ENCODE measurements around the gene TBX21.

DNA sequence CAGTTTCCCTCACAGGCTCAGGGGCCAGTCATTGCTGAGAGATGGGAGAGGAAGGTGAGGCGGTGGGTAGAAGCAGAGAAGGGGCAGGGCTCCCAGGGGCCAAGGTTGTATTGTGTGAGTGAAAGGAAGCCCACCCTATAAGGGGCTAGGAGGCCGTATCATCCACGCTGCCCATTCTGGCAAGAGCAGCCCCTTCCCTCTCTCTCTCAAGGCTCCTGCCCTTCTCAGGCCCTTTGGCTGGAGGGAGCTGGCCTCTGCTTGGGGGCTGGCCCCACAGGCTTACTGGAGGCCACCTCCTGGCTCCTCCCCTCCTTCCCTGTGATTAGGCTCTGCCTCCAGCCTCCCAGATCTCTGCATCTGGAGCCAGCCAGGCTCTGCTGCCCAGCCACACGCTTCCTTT, 31.4 kb upstream of the TBX21 start:
- TF ChIP-seq, protein P1, sequence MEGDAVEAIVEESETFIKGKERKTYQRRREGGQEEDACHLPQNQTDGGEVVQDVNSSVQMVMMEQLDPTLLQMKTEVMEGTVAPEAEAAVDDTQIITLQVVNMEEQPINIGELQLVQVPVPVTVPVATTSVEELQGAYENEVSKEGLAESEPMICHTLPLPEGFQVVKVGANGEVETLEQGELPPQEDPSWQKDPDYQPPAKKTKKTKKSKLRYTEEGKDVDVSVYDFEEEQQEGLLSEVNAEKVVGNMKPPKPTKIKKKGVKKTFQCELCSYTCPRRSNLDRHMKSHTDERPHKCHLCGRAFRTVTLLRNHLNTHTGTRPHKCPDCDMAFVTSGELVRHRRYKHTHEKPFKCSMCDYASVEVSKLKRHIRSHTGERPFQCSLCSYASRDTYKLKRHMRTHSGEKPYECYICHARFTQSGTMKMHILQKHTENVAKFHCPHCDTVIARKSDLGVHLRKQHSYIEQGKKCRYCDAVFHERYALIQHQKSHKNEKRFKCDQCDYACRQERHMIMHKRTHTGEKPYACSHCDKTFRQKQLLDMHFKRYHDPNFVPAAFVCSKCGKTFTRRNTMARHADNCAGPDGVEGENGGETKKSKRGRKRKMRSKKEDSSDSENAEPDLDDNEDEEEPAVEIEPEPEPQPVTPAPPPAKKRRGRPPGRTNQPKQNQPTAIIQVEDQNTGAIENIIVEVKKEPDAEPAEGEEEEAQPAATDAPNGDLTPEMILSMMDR (IDR thresholded peaks at IDR 0.05) = no peak
- TF ChIP-seq, protein P2, sequence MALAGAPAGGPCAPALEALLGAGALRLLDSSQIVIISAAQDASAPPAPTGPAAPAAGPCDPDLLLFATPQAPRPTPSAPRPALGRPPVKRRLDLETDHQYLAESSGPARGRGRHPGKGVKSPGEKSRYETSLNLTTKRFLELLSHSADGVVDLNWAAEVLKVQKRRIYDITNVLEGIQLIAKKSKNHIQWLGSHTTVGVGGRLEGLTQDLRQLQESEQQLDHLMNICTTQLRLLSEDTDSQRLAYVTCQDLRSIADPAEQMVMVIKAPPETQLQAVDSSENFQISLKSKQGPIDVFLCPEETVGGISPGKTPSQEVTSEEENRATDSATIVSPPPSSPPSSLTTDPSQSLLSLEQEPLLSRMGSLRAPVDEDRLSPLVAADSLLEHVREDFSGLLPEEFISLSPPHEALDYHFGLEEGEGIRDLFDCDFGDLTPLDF (CRISPR knock-in tag; IDR thresholded peaks at IDR 0.05) = no peak
- TF ChIP-seq TCF7 (CRISPR knock-in tag; IDR thresholded peaks at IDR 0.05; ENCODE audit: low read depth) (no peak), NR3C1 (CRISPR knock-in tag; conservative IDR thresholded peaks at IDR 0.05; ENCODE audit: low read depth) (no peak)
- TF ChIP-seq, protein P3, sequence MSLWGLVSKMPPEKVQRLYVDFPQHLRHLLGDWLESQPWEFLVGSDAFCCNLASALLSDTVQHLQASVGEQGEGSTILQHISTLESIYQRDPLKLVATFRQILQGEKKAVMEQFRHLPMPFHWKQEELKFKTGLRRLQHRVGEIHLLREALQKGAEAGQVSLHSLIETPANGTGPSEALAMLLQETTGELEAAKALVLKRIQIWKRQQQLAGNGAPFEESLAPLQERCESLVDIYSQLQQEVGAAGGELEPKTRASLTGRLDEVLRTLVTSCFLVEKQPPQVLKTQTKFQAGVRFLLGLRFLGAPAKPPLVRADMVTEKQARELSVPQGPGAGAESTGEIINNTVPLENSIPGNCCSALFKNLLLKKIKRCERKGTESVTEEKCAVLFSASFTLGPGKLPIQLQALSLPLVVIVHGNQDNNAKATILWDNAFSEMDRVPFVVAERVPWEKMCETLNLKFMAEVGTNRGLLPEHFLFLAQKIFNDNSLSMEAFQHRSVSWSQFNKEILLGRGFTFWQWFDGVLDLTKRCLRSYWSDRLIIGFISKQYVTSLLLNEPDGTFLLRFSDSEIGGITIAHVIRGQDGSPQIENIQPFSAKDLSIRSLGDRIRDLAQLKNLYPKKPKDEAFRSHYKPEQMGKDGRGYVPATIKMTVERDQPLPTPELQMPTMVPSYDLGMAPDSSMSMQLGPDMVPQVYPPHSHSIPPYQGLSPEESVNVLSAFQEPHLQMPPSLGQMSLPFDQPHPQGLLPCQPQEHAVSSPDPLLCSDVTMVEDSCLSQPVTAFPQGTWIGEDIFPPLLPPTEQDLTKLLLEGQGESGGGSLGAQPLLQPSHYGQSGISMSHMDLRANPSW (CRISPR knock-in tag; conservative IDR thresholded peaks at IDR 0.05; ENCODE audit: low read depth) = no peak
- TF ChIP-seq, protein P4, sequence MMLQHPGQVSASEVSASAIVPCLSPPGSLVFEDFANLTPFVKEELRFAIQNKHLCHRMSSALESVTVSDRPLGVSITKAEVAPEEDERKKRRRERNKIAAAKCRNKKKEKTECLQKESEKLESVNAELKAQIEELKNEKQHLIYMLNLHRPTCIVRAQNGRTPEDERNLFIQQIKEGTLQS (CRISPR knock-in tag; conservative IDR thresholded peaks at IDR 0.05) = no peak
